Measurements from ENCODE around the gene HDHD2. TPM values are rescaled to one million over a fixed set of nuclear protein-coding genes. Genes with fewer than 3 reads are reported as not detected.

HDHD2 gene
- polyA plus RNA-seq, 1 donor (not counting 4 experiments of a cell fraction or from before 2014, with no cell fraction given): 17.7 TPM

DNA sequence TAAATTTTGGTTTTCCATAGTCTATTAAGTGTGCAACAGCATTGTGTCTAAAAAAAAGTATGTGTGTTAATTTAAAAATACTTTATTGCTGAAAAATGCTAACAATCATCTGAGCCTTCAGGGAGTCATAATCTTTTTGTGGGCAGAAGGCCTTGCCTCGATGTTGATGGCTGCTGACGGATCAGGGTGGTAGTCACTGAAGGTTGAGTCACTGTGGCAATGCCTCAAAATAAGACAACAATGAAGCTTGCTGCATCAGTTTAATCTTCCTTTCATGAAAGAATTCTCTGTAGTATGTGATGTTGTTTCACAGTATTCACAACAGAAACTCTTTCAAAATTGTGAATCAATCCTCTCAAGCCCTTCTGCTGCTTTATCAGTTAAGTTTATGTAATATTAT lies 31.3 kb downstream of the HDHD2 start:
- Histone ChIP-seq H3K27ac (ENCODE audit: control insufficient read depth, insufficient read depth, low read length) (no peak overlapping the region), H3K9ac (ENCODE audit: control insufficient read depth, extremely low read depth, insufficient read depth, low read length) (no peak overlapping the region), H2AFZ (ENCODE audit: control insufficient read depth, low read length) (no peak overlapping the region), H3K4me1 (ENCODE audit: control insufficient read depth, extremely low read depth, insufficient read depth, low read length) (no peaks in the 10 kb centered on the region), H3K9me3 (ENCODE audit: control insufficient read depth, low read depth, low read length) (no peaks in the 10 kb centered on the region), H3K27me3 (ENCODE audit: control insufficient read depth, extremely low read depth, insufficient read depth, low read length) (no peaks in the 10 kb centered on the region), H3K36me3 (ENCODE audit: control insufficient read depth in 2 of 2, extremely low read depth in 1 of 2, insufficient read depth in 2 of 2, low read length in 2 of 2) (peaks cover 2 to 4% of the 10 kb centered on the region in 2 experiments), H4K20me1 (ENCODE audit: control insufficient read depth, extremely low read depth, insufficient read depth, low read length) (no peaks in the 10 kb centered on the region), H3K79me2 (ENCODE audit: control insufficient read depth, insufficient read depth, low read length) (no peaks in the 10 kb centered on the region), H3K4me3 (ENCODE audit: control insufficient read depth in 2 of 3, extremely low read depth in 1 of 3, insufficient read depth in 2 of 3, low read depth in 1 of 3, low read length in 3 of 3) (no peak overlapping the region), H3K4me2 (ENCODE audit: control insufficient read depth, extremely low read depth, insufficient read depth, low read depth, low read length) (no peak overlapping the region), H3K9me1 (ENCODE audit: control insufficient read depth, extremely low read depth, insufficient read depth, low read length) (no peaks in the 10 kb centered on the region)
- FAIRE-seq (no peak), DNase-seq (ENCODE audit: low read depth, low spot score) (no peak)
- TF ChIP-seq, protein P1, sequence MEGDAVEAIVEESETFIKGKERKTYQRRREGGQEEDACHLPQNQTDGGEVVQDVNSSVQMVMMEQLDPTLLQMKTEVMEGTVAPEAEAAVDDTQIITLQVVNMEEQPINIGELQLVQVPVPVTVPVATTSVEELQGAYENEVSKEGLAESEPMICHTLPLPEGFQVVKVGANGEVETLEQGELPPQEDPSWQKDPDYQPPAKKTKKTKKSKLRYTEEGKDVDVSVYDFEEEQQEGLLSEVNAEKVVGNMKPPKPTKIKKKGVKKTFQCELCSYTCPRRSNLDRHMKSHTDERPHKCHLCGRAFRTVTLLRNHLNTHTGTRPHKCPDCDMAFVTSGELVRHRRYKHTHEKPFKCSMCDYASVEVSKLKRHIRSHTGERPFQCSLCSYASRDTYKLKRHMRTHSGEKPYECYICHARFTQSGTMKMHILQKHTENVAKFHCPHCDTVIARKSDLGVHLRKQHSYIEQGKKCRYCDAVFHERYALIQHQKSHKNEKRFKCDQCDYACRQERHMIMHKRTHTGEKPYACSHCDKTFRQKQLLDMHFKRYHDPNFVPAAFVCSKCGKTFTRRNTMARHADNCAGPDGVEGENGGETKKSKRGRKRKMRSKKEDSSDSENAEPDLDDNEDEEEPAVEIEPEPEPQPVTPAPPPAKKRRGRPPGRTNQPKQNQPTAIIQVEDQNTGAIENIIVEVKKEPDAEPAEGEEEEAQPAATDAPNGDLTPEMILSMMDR (optimal IDR thresholded peaks at IDR 0.05 in 1 of 3, IDR thresholded peaks at IDR 0.05 in 1 of 3, conservative IDR thresholded peaks at IDR 0.05 in 1 of 3; ENCODE audit: extremely low read depth in 1 of 3, insufficient read depth in 2 of 3, low read length in 3 of 3): no peak
- TF ChIP-seq EZH2 (IDR thresholded peaks at IDR 0.05; ENCODE audit: low read length): no peak
- dilution Hi-C loops (cut with MboI; ENCODE audit: extremely low pct_ligation_motif_present, low sequenced_read_pairs): loop anchor here (5.0 kb wide), 1 partner anchor 73 kb away; no protein-coding TSS in a partner anchor

DNA sequence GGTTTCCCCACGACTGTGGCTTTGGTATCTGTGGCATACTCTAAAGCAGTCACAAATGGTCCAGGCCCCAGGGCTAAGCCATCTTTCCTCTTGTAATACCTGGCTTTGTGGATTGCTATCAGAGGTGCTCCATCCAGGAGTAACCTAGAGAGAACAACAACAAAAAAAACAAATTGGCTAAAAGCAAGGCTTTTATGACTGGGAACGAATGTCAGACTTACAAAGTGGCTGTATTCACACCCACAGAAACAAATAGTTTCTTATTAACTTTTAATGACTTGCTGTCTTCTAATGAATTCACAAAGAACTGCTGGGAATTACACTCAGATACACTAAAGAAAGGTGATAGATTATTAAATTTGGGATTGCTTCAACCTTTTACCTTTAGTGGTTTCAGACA lies 35.1 kb downstream of the HDHD2 start:
- Histone ChIP-seq H3K9me1 (ENCODE audit: control insufficient read depth, extremely low read depth, insufficient read depth, low read length) (no peaks in the 10 kb centered on the region), H3K27ac (ENCODE audit: control insufficient read depth, insufficient read depth, low read length) (no peak overlapping the region), H2AFZ (ENCODE audit: control insufficient read depth, low read length) (no peak overlapping the region), H3K79me2 (ENCODE audit: control insufficient read depth, insufficient read depth, low read length) (no peaks in the 10 kb centered on the region), H3K9me3 (ENCODE audit: control insufficient read depth, low read depth, low read length) (no peaks in the 10 kb centered on the region), H3K4me2 (ENCODE audit: control insufficient read depth, extremely low read depth, insufficient read depth, low read depth, low read length) (no peak overlapping the region), H4K20me1 (ENCODE audit: control insufficient read depth, extremely low read depth, insufficient read depth, low read length) (no peaks in the 10 kb centered on the region), H3K4me1 (ENCODE audit: control insufficient read depth, extremely low read depth, insufficient read depth, low read length) (no peaks in the 10 kb centered on the region), H3K4me3 (ENCODE audit: control insufficient read depth in 2 of 3, extremely low read depth in 1 of 3, insufficient read depth in 2 of 3, low read depth in 1 of 3, low read length in 3 of 3) (no peak overlapping the region), H3K36me3 (ENCODE audit: control insufficient read depth in 2 of 2, extremely low read depth in 1 of 2, insufficient read depth in 2 of 2, low read length in 2 of 2) (peaks cover 8 to 9% of the 10 kb centered on the region in 2 experiments), H3K27me3 (ENCODE audit: control insufficient read depth, extremely low read depth, insufficient read depth, low read length) (no peaks in the 10 kb centered on the region), H3K9ac (ENCODE audit: control insufficient read depth, extremely low read depth, insufficient read depth, low read length) (no peak overlapping the region)
- no peak for FAIRE-seq
- TF ChIP-seq, protein P1 (optimal IDR thresholded peaks at IDR 0.05 in 1 of 3, IDR thresholded peaks at IDR 0.05 in 1 of 3, conservative IDR thresholded peaks at IDR 0.05 in 1 of 3; ENCODE audit: extremely low read depth in 1 of 3, insufficient read depth in 2 of 3, low read length in 3 of 3): no peak
- TF ChIP-seq EZH2 (IDR thresholded peaks at IDR 0.05; ENCODE audit: low read length): no peak
- no peak for DNase-seq (ENCODE audit: low read depth, low spot score)
- dilution Hi-C loops (cut with MboI; ENCODE audit: extremely low pct_ligation_motif_present, low sequenced_read_pairs): loop anchor here (5.0 kb wide), 1 partner anchor 77 kb away; no protein-coding TSS in a partner anchor

Data from keratinocyte (primary cell).